Measurements from ENCODE around the gene DYNC1H1.
"Not testable (repeated sequence)": the region's sequence is repeated elsewhere in the genome, so short reads cannot be mapped to it uniquely, and the experiment has no call there.

The DYNC1H1 gene

DNA sequence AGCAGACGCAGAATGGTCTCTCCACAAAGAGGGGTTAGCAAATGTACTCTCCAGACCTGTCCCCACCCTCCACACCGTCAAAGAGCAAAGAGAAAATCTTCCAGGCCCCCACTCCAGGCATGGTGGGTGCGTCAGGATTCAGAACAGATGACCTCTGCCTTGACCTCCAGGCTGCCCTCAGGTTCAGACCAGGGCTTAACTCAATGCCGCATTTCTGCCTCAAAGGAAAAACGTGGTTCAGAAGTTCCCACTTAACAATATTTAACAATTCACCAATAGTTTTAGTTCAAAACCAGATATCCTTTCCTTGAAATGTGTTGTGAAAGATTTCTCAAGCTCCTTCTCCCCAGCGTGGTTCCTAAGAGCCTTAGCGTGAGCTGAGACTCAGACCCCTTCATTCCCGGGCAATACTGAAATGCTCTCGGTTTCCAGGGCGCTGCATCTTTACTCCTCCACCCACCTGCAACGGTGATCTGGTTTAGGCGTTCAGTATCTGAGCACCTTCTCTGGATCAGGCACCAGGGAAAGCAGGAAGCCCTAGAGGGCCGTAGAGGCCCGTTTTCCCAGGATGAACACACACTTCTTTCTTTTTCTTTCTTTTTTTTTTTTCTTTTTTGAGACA, 99.5 kb downstream of the DYNC1H1 start:
- DNase-seq (ENCODE audit: low read depth), result no peak

DNA sequence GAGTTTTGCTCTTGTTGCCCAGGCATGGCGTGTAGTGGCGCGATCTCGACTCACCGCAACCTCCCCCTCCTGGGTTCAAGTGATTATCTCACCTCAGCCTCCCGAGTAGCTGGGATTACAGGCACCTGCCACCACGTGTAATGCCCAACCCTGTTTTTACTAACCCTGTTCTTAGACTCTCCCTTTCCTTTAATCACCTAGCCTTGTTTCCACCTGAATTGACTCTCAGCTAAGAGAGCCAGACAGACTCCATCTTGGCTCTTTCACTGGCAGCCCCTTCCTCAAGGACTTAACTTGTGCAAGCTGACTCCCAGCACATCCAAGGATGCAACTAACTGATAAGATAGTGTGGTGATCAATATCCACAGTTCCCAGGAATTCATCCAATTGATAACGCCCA, 100.2 kb downstream of the DYNC1H1 start:
- DNase-seq (ENCODE audit: low read depth), result not testable (repeated sequence)

DNA sequence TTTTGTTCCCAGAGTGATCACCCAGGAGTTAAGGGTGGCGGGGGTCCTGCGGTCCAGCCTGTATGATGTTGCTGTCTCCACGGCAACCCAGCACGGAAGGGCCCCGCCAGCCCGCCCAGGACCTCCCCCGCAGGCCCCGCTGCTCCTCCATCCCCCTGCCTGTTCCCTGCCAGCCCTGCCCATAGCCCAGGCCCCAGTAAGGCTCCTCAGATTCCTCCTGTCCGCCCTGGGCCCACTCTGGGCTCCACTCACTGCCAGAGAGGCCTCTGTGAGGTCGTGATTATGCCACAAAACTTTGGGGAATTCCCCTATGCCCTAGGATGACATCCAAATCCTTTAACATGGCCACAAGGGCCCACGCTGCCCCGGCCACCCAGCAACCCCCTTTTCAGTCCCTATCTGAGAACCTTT, 101.7 kb downstream of the DYNC1H1 start:
- DNase-seq (ENCODE audit: low read depth), result no peak

DNA sequence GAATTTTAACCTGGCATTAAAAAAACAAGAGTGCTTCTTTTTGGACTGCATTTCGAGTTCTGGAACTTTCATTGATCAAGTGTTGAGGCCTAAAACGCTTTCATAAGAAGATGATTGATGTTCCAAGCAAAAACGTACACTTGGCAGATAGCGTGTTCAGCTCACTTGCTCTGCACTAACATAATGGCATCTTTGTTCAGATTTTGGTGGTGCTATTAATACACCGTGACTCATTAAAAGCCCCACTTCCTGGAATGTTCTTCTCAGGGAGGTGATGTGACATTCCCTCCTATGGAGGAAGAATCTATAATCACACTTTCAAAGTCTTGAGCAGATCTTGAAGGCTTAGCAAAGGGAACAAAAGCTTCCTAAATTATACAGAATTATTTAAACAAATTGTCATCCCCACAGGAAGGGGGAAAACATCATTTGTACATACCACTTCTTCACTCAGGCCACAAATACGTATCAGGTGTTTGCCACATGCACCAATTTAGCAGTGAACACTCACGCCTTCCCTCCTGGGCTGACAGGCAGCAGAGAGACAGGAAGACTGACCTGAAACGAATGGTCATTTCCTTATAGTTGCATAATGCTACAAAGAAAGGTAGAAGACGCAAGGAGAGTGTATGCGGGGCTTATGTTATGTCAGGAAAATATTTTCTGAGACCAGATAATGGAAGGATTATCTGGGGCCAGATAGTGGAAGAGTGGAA, 107.1 kb downstream of the DYNC1H1 start:
- no peak for DNase-seq (ENCODE audit: low read depth)

DNA sequence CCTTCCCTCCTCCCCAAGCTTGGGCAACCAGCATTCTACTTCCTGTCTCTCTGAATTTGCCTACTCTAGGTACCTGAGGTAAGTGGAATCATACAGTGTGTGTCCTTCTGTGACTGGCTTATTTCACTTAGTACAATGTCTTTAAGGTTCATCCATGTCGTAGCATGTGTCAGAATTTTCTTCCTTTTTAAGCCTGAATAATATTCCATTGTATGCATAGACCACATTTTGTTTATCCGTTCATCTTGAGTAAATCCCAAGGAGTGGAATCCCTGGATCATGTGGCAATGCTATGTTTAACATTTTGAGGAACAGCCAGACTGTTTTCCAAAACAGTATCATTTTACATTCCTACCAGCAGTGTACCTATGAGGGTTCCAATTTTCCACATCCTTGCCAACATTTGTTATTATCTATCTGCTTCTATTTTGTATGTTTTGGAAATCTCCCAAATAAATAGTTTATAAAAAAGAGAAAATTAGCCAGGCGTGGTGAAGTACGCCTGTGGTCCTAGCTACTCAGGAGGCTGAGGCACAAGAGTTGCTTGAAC, 110.1 kb downstream of the DYNC1H1 start:
- no peak for DNase-seq (ENCODE audit: low read depth)

DNA sequence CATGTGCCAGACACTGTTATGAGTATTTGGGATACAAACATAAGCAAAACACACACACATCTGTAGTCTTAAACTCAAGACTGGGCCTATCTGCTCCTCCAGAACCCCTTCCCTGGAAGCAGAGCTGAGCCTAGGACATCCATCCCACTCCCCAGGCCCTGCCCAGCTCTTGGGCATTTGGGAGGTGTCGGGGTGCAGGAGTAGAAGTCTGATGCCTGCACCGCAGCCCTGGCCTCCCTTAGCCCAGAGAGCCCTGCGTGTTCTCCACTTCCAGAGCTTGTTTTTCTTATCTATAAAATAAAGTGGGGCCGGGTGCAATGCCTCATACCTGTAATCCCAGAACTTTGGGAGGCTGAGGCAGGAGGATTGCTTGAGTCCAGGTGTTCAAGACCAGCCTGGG, 110.8 kb downstream of the DYNC1H1 start:
- DNase-seq (ENCODE audit: low read depth), result no peak

DNA sequence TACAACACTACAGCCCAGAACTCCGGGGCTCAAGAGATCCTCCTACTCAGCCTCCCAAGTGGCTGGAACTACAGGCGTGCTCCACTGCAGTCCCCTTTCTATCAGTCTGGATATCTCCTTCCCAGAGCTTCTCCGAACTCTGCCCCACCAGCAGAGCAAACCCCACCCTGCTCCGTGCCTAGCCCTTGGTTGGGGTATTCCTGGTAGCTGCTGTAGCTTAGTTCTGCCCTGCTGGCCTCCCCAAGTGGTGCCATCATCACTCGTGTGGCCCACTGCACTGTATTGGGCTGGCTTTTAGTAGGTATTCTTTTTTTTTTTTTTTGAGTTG, 113.0 kb downstream of the DYNC1H1 start:
- no peak for DNase-seq (ENCODE audit: low read depth)

DNA sequence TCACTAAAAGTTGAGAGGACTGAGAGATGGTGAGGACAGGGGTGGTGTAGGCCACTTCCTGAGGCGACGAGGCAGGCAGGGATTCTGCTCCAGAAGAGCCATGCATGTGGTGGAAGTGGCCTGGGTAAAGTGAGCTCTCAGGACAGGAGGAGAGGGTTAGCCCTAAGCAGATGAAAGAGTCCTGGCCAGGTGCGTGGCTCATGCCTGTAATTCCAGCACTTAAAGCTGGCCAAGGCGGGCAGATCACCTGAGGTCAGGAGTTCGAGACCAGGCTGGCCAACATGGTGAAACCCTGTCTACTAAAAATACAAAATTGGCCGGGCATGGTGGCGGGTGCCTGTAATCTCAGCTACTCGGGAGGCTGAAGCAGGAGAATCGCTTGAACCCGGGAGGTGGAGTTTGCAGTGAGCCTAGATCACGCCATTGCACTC, 114.0 kb downstream of the DYNC1H1 start:
- not testable (repeated sequence) for DNase-seq (ENCODE audit: low read depth)

DNA sequence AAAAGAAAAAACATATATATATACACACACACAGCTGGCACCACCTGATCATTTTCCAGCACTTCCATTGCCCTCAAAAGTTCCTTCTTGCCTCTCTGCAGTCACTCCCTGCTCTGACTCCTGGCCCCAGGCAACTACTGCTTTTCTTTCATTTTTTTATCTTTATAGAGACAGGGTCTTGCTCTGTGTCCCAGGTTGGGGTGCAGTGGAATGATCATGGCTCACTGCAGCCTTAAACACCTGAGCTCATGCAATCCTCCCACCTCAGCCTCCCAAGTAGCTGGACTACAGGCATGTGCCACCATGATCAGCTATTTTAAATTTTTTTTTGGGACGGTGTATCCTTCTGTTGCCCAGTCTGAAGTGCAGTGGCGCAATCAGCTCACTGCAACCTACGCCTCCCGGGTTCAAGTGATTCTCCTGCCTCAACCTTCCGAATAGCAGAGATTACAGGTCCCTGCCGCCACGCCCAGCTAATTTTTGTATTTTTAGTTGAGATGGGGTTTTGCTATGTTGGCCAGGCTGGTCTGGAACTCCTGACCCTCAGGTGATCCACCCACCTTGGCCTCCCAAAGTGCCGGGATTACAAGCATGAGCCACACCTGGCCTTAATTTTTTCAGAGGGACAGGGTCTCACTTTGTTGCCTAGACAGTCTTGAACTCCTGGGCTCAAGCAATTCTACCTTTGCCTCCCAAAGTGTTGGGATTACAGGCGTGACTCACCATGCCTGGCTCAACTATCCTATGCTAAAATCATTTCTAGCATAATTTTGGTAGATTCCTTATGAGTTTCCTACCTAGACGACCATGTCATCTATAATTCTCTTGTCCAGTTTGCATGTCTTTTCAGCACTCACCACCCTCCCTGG, 114.7 kb downstream of the DYNC1H1 start:
- no peak for DNase-seq (ENCODE audit: low read depth)

DNA sequence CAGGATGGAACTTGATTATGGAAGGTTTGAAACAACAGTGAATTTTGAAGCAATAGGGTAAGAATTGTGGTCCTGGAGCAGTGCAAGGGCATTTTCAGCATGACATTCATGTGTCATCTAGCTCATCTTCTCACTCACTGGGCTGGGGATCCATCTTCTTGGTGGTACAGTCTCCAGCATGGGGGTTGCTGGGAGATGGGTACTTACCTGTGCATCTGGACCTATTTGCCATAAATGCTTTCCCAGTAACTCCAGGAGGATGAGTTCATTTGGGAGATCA, 115.3 kb downstream of the DYNC1H1 start:
- DNase-seq (ENCODE audit: low read depth), result no peak

DNA sequence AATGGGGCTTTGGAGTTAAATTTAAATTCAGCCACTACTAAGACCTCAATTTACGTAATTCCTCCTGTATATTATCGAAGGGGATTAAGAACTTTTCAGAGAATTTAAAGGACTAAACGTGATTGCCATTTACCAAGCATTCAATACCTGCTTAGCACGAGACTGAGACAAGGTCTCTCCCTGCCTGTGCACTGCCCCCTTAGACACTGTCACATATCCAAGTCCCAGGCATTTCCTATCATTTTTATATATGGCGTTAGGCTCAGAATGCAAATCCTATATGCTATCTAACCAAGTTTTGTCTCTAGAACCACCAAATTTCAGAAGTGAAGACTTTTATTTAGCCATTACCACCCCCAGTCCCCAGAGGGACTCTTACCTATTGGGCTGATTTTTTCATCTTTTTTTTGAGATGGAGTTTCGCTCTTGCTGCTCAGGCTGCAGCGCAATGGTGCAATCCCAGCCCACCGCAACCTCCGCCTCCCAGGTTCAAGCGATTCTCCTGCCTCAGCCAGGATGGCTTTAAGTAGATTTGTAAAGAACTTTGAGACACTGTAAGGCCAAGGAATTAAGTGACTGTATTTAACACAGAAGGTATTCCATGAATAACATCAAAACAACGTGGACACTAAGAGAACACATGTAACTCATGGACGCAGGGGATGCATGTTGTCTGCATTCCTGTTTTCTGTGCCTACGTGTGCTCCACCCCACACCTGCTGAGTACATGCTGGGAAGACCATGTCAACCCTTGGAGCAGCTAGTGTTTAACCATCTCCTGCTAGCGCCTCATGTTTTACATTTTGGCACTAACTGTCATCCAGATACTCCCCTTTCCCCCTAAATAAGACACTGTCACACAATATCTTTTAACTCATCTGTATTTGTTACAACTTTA, 116.1 kb downstream of the DYNC1H1 start:
- DNase-seq (ENCODE audit: low read depth), result no peak

DNA sequence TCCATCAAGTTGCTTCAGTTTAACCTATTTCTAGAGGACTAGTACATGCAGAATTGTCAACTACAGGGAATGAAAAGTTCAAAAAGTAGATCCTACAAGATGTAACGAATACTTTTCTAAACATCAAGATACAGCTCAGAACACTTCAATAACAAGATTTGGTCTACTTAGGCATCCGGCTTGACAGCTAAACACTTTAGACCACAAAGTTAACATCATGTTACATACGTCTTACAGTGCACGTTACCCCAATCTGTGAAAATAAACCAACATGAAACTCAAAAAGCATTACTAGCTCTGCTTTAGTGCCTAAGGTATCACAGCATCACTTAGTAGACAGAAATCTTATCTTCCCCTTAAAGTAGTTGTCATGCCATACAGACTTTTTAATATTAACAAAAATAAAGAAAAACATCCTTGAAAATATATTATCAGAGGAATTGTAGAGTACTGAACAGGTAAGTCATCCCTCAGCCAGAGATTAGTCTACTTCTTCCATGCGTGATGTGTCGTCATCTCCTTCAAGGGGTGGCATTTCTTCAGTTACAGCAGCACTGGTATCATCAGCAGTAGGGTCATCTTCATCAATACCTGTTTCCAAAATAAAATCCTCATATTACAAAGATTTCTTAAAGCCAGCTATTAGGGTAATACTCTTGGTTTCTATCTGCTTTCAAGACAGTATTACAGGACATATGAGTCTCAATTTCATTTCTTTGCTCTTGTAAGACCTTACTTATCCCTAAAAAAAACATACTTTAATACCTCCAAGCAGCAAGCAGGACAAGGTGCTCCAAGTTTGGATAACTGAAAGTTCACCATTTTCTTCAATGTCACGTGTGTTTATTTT, 117.1 kb downstream of the DYNC1H1 start:
- no peak for DNase-seq (ENCODE audit: low read depth)

DNA sequence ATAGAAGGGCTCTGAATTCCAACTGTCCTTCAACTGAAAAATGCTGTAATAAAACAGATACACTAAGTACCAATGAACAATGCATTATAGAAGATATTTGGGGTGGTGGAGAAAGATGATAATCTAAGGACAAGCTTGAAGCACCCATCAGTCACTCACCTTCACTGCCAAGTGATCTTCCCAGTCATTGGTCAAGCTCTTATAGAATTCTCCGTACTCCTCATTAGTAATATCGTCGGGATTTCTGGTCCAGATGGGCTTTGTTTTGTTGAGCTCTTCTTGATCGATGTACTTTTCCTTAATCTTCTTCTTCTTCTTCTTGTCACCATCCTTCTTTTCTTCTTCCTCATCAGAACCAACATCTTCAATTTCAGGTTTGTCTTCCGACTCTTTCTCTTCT, 120.1 kb downstream of the DYNC1H1 start:
- not testable (repeated sequence) for DNase-seq (ENCODE audit: low read depth)

DNA sequence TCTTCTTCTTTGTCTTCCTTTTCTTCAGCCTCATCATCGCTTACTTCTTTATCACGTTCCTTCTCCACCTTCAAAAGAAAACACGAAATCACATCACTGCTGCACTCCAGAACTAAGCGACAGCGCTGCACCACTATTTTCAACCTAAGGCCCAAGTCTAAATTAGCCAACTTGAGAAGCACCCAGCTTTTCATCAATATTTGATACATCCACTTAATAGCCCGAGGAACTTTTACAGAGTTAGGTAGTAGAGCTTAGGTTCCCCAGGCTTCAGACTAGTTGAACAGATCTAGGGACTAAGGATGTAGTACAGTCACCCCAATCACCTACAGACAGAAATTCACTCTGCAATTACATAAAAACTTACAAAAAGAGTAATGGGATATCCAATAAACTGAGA, 120.6 kb downstream of the DYNC1H1 start:
- DNase-seq (ENCODE audit: low read depth), result no peak

DNA sequence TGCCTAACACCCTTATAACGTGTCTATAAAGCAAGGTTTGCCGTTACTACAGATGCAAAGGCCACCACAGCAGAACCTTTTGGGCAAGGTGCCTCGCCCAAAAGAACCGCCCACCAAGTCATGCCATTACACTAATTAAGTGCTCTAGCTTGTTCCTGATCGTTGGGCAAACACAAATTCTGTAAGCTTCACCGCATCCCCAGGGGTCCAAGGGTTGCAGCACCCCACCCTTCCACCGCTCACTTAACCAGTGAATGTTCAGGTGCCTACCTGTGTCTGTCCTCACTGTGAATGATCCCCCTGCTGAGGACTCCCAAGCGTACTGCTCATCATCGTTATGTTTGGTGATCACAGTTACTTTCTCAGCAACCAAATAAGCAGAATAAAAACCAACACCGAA, 121.1 kb downstream of the DYNC1H1 start:
- DNase-seq (ENCODE audit: low read depth), result no peak

DNA sequence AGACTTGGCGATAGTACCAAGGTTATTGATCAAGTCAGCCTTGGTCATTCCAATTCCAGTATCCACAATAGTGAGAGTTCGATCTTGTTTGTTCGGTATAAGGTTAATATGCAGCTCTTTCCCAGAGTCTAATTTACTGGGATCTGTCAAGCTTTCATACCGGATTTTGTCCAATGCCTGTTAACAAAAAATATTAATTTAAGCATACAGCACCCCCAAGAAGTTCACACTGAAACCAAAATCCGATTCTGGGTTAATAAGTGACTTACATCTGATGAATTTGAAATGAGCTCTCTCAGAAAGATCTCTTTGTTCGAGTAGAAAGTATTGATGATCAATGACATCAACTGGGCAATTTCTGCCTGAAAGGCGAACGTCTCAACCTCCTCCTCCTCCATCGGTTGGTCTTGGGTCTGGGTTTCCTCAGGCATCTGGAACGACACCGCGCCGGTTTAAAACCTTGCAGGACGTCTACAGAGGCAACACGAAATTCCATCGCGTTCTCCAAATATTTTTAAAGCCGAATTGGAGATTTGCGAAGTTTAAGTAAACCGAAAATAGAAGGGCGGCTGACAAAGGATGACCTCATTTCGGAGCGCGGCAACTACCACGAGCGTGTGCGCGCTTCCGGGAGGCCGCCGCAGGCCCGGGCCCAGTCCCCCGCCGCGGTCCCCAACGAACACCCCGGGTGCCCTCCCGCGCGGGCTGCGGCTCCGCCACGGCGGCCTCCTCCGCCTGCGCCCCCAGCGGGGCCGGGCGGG, 121.8 kb downstream of the DYNC1H1 start:
- DNase-seq (ENCODE audit: low read depth), result peak; percentile 20

DNA sequence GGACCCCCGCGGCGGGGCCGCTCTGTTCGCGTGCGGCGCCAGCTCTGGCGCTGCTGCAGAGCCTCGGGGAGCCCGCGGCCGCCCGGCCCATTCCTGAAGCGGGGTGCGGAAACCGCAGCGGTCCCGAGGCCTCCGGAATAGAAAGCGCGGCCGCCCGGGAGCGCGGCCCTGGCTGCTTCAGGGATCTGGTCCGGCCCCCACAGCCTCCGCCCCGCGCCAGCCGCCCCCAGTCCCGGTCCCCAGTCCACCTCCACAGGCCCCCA, 122.3 kb downstream of the DYNC1H1 start:
- DNase-seq (ENCODE audit: low read depth), result no peak

DNA sequence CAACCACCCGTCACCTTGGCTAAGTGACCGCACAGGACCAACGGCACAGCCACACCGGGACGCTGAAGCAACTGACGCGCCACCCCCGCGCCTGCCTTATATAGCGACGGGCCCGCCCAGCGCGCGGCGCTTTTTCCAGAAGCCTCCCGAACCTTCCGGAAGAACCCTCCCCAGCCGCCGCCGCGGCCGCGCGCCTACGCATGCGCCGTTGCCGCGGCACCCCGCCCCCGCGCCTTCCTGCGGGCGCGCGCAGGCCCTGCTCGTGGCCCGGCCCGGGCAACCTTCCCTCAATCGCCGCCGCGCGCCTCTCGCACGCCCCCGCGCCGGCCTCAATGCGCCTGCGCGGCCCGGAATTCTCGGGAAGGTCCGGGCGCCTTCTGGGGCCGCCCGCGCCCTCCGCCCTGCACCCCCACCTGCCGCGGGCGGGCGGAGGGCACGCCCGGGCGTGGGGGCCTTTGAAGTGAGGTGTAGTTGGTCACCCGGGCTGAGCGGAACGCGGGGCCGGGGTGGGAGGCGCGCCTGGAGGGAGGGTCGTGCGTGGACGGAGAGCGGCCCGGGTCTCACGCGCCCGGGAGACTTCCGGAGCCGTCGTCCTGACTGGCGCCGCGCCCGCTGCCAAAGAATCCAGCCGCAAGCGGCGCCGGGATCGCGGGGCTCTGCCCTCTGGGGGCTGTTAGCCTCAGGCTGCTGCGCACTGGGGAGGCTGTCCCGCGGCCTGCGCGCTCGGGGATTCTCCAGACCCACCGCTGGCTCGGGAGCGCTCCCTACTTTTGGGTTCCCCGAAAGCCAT, 122.8 kb downstream of the DYNC1H1 start, which contains the start of gene HSP90AA1:
HSP90AA1 (minus strand) TSS at position 73 of the 790 bp plus-strand sequence. CDS start 666 bp downstream, outside the sequence.
- peak; percentile 97 for DNase-seq (ENCODE audit: low read depth)

DNA sequence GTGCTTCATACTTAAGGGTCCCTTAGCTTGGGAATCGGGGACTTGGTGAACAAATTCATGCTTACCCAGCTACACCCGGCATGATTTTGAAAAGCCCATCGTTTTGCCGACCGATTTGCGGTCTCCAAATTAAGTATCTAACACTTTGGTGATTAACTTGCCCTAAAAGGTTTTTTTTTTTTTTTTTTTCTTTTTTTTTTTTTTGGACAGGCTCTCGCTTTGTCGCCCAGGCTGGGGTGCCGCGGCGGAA, 123.3 kb downstream of the DYNC1H1 start:
- no peak for DNase-seq (ENCODE audit: low read depth)
